Progenitor cell of endocrine pancreas (in vitro differentiated cells): ENCODE results near the gene CREB3L1. TPM values are rescaled to one million over a fixed set of nuclear protein-coding genes. Genes with fewer than 3 reads are reported as not detected.
A peak's percentile ranks its signal among the peaks of the same experiment; 100 is the strongest.

ENCODE experiments used
- DNase-seq: peaks from one replicate; pipeline ENCODE4 v3.0.0; 2021; ENCODE audit warnings: low spot score; ENCODE audit not compliant: unreplicated experiment
- H3K27ac Mint-ChIP-seq: 2 replicates; pipeline ENCODE4 v1.8.0; 2021; ENCODE audit warnings: mild to moderate bottlenecking, moderate library complexity, mixed read lengths
- H3K27me3 Mint-ChIP-seq: 2 replicates; pipeline ENCODE4 v1.8.0; 2021; ENCODE audit warnings: mixed read lengths
- H3K36me3 Mint-ChIP-seq: 2 replicates; pipeline ENCODE4 v1.8.0; 2022; ENCODE audit warnings: mixed read lengths; ENCODE audit not compliant: insufficient read depth
- H3K4me1 Mint-ChIP-seq: 2 replicates; pipeline ENCODE4 v1.8.0; 2021; ENCODE audit warnings: low read depth, mixed read lengths
- H3K4me3 Mint-ChIP-seq: 2 replicates; pipeline ENCODE4 v1.8.0; 2021; ENCODE audit warnings: low read depth, mild to moderate bottlenecking, moderate library complexity, mixed read lengths
- H3K9me3 Mint-ChIP-seq: 2 replicates; pipeline ENCODE4 v1.8.0; 2021; ENCODE audit warnings: low read depth, mixed read lengths
- CTCF ChIP-seq: fragments of 200-600 bp; sonication (generic); IDR thresholded peaks from one replicate; pipeline ENCODE4 v1.5.0; 2021; ENCODE audit warnings: antibody characterized with exemption, mild to moderate bottlenecking; ENCODE audit not compliant: unreplicated experiment
- total RNA-seq: library from RNA; stranded (reverse); gene quantifications from 2 replicates; pipeline ENCODE4 v1.2.1, GENCODE V29; 2021

CREB3L1 gene
- total RNA-seq, 1 donor from 2014 or later: 9.6 TPM

DNA sequence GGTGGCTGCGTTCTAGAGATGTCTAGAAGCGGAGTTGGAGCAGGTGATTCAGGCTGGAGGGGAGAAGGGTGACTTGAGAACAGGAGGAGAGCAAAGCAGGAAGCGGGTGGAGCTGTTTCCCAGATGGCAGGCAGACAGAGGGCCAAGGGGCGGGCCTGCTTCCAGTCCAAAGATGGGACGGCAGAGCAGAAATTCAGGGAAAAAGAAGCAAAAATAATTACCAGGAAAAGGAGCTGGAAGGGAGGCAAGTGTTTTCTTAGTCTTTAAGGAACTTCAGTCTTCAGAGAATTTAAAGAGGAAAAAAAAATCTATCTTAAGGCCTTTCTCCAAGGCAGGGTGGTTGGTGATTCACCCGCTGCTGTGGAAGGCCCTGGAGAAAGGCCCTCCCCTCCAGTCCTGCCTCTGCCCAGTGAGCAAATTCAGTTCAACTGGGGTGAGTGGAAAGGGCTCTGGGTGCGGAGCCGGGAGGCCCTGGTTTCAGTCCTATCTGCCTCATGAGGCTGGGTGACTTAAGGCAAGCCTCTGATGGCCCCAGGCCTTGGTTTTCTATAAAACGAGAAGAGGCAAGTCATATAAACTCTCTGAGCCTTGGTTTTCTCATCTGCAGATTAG, 4.5 kb upstream of the CREB3L1 start:
- H3K9me3 Mint-ChIP-seq: no peaks in the 10 kb centered on the region
- no peak overlapping the region for H3K4me3 Mint-ChIP-seq

DNA sequence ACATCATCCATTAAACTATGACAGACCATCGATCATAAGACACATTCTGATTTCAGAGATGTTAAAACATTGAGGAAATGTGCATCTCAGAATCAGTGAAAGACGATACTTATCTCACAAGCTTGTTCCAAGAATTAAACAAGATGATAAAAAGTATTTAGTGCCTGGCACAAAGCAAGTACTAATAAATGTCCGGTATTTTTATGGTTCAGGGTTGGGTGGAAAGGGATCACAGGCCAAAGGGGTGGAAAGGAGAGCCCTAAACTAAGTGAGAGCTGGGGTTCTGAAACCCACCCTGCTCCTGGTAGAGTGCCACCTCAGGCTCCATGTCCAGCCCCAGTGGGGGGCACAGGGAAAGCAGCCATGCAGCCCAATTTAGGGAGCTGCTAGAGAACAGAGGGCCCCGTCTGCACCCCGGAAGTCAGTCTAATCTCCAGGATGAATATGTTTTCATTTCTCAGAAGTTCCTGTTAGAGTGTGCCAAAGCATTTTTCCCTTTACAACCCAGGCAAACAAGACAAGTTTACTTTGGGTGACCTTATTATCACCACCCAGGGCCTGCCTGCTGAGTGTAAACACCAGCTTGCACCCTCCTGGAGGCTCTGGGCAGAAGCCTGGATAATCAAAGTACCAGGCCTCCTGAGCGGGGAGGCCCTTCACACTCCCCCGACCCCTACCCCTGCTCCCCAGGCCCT, 3.8 kb upstream of the CREB3L1 start:
- no peaks in the 10 kb centered on the region for H3K36me3 Mint-ChIP-seq
- DNase-seq: no peak
- peaks cover 55% of the 10 kb centered on the region for H3K4me1 Mint-ChIP-seq
- TF ChIP-seq CTCF: no peak
- peak overlapping the region; percentile 71 for H3K27ac Mint-ChIP-seq
- no peak overlapping the region for H3K4me3 Mint-ChIP-seq
- peaks cover 6% of the 10 kb centered on the region for H3K27me3 Mint-ChIP-seq
- H3K9me3 Mint-ChIP-seq: no peaks in the 10 kb centered on the region

More for the DNA sequence above, 4.5 kb upstream of the CREB3L1 start:
- no peak for DNase-seq
- no peak for TF ChIP-seq CTCF
- Mint-ChIP-seq H3K4me1 (peaks cover 55% of the 10 kb centered on the region), H3K36me3 (no peaks in the 10 kb centered on the region), H3K27ac (peak overlapping the region; percentile 71), H3K27me3 (peaks cover 5% of the 10 kb centered on the region)

DNA sequence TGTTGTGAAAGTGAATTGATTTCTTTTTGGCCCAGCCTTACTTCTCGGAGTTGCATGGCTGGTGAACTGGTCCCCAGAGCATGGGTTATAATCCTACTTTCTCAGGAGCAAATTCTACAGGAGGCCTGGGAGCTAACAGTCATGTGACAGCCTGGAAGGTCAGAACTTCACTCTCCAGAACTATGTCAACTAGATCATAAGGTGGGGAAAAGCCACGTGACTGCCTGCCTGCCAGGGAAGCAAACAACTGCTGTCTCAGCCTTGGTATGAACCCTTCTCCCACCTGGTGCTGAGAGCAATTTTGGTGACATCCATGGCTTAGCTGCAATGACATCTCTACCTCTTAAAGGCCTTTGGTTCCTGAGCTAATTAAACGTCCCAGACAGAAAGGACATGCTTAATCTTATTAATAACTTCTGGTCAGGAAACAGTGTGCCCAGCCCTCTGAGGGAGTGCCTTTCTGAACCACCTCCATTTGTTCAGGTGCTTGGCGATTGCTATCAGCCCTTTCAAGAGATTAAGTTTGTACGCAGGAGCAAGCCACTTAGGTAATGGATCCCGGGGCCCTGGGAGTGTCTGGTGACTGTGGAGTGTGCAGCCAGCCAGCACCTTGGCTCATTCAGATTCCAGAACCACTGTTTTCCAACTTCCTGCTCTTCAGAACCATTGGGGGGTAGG, 1.4 kb upstream of the CREB3L1 start:
- Mint-ChIP-seq H3K9me3 (no peaks in the 10 kb centered on the region), H3K4me3 (peak overlapping the region; percentile 43), H3K27me3 (peaks cover 21% of the 10 kb centered on the region), H3K4me1 (peaks cover 63% of the 10 kb centered on the region), H3K36me3 (no peaks in the 10 kb centered on the region), H3K27ac (peak overlapping the region; percentile 26)
- no peak for DNase-seq
- TF ChIP-seq CTCF: no peak

DNA sequence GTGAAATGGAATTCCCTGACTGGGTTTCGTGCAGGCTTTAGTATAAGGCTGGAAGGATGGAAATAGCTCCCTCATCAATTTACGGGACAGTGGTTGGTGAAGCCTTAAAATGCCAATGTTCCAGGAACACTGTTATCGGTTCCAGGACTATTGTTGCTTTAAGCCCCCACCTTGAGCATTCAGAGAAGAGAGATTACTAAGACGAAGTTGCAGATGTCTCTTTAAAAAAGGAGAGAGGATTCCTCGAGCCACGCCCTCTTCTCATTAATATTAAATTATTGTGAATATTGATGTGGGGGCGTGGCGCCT, 195 bp upstream of the CREB3L1 start:
- TF ChIP-seq CTCF: no peak
- H3K9me3 Mint-ChIP-seq: no peaks in the 10 kb centered on the region
- peak overlapping the region; percentile 53 for H3K27ac Mint-ChIP-seq
- H3K36me3 Mint-ChIP-seq: no peaks in the 10 kb centered on the region
- DNase-seq: no peak
- H3K27me3 Mint-ChIP-seq: peaks cover 18% of the 10 kb centered on the region
- peaks cover 62% of the 10 kb centered on the region for H3K4me1 Mint-ChIP-seq
- H3K4me3 Mint-ChIP-seq: peak overlapping the region; percentile 75

DNA sequence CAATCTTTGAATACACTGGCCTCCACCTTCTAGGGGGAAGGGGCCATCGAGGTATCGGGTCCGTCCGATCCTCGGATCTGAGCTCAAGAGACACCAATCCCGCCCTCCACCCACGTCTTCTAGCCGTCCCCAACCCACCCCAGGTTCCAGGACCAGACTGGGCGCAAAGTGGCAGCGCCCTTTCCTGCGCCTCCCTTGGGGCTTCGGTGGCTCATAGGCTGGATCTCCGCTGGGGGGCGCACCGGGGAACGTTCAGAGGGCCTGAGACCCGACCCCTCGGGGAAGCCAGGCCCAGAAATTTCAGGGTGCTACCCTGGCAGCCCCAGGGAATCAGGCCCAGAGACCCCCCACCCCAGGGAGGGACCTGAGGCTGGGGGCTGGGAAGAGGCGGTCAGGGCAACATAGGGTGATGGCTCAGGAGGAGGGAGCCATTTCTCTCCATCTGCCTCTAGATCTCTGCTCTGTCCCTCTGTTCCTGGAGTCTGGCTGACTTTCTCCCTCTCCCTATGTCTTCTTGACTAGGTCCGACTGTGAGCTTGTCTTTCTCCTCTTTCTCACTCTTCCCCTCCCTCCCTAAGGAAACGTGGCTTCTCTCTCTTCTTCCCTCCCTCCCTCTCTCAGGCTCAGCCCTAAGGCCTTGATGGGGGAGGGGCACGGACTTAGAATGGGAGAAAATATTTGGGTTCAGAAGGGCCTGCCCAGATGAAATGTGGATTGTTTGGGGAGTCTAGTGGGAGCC, 1.1 kb downstream of the CREB3L1 start:
- Mint-ChIP-seq H3K36me3 (no peaks in the 10 kb centered on the region), H3K9me3 (no peaks in the 10 kb centered on the region), H3K27me3 (peaks cover 18% of the 10 kb centered on the region), H3K27ac (peak overlapping the region; percentile 87), H3K4me3 (peak overlapping the region; percentile 76), H3K4me1 (peaks cover 51% of the 10 kb centered on the region)
- DNase-seq: peak; percentile 63
- peak; percentile 68 for TF ChIP-seq CTCF
